ENCODE measurements around the gene ANKRD33. TPM values are rescaled to one million over a fixed set of nuclear protein-coding genes. Genes with fewer than 3 reads are reported as not detected.

The ANKRD33 gene
- total RNA-seq, 1 experiment from 2014 or later, result not detected

DNA sequence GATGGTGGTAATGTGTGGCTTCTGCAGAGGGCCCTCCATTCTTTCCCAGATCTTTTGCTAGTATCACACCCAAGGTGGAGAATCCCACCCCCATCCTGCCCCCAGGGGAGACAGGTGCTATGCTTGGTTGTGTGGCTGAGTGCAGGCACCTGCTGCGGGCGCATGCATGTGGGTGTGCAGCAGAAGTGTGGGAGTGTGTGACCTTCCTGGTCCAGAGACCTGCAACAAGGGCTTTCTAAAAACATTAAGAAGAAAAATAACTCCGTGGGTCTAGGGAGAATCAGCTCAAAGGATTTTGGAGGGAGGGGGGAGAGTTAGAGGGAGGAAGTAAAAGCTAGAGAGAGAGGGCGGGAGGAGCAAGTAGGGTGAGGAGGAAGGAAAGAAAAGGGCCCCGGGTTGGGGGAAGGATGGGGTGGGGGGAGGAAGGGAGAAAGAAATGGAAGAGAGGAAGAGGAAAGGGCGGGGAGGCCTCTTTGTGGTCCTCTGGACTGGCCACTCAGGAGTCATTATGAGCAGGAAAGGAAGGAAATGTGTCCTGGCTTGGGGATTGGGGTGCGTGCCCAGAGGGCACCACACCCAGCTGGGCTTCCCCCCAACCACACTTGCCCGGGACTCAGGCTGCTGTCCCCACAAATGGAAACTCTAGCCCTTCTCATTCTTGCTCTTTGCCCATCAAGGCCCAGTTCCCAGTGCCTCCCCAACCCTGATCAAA lies 36.3 kb upstream of the ANKRD33 start:
- Mint-ChIP-seq H3K9me3 (ENCODE audit: unreplicated experiment) (no peaks in the 10 kb centered on the region), H3K4me1 (ENCODE audit: insufficient read depth, unreplicated experiment) (no peaks in the 10 kb centered on the region), H3K36me3 (ENCODE audit: insufficient read depth, unreplicated experiment) (no peaks in the 10 kb centered on the region), H3K27ac (ENCODE audit: low read depth, unreplicated experiment) (no peak overlapping the region), H3K27me3 (ENCODE audit: insufficient read depth, unreplicated experiment) (peaks cover 53% of the 10 kb centered on the region), H3K4me3 (ENCODE audit: unreplicated experiment) (no peak overlapping the region)
- CTCF ChIA-PET, result interaction anchor here (2.4 kb wide), 1 partner anchor 23 kb away, joined by 7 read pairs; no protein-coding TSS in a partner anchor
- BruUV-seq (replicated peaks), result no TSS peak
- intact Hi-C loops (cut with micrococcal nuclease), result no loop called here
- POLR2A ChIA-PET, result no interaction called here
- TF ChIP-seq, protein P1, sequence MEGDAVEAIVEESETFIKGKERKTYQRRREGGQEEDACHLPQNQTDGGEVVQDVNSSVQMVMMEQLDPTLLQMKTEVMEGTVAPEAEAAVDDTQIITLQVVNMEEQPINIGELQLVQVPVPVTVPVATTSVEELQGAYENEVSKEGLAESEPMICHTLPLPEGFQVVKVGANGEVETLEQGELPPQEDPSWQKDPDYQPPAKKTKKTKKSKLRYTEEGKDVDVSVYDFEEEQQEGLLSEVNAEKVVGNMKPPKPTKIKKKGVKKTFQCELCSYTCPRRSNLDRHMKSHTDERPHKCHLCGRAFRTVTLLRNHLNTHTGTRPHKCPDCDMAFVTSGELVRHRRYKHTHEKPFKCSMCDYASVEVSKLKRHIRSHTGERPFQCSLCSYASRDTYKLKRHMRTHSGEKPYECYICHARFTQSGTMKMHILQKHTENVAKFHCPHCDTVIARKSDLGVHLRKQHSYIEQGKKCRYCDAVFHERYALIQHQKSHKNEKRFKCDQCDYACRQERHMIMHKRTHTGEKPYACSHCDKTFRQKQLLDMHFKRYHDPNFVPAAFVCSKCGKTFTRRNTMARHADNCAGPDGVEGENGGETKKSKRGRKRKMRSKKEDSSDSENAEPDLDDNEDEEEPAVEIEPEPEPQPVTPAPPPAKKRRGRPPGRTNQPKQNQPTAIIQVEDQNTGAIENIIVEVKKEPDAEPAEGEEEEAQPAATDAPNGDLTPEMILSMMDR (IDR thresholded peaks at IDR 0.05; ENCODE audit: unreplicated experiment), result no peak
- no peak for DNase-seq (ENCODE audit: unreplicated experiment)

DNA sequence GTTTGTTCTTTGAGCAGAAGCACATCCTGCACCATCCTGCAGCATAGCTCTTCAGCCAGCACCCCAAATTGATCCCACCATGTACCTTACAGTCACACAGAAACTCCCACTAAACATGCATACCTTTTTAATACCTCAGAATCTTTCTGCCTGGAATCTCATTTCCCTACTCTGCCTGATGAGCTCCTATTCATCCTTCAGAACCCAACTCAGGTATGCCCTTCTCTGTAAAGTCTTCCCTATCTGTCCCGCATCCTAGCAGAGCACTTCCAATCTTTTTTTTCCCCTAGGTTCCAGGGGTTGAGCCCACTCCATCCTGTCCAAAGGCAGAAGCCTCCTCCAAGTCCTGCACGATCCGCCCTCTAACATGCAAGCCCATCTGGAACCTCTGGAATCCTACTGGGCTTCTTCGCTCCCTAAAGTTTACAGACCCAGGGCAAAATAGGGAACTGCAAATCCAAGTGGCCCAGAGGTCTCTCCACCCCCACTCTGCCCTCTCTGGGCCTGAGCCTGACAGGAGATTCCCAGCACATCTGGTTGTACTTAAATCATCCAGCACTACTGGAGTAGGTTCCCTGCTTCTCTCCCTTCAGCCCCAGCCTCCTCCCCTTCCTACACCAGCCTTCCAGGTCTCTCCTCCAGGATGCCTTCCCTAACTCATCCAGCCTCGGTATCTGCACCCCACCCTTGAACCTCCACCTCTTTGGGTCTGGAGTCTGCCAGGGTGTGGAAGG lies 35.3 kb upstream of the ANKRD33 start:
- Mint-ChIP-seq H3K4me3 (ENCODE audit: unreplicated experiment) (no peak overlapping the region), H3K27me3 (ENCODE audit: insufficient read depth, unreplicated experiment) (peaks cover 61% of the 10 kb centered on the region), H3K36me3 (ENCODE audit: insufficient read depth, unreplicated experiment) (no peaks in the 10 kb centered on the region), H3K4me1 (ENCODE audit: insufficient read depth, unreplicated experiment) (no peaks in the 10 kb centered on the region), H3K27ac (ENCODE audit: low read depth, unreplicated experiment) (no peak overlapping the region), H3K9me3 (ENCODE audit: unreplicated experiment) (no peaks in the 10 kb centered on the region)
- DNase-seq (ENCODE audit: unreplicated experiment), result no peak
- intact Hi-C loops (cut with micrococcal nuclease), result no loop called here
- CTCF ChIA-PET, result interaction anchor here (2.4 kb wide), 1 partner anchor 22 kb away, joined by 7 read pairs; no protein-coding TSS in a partner anchor
- no TSS peak for BruUV-seq (replicated peaks)
- POLR2A ChIA-PET, result no interaction called here
- TF ChIP-seq, protein P1 (IDR thresholded peaks at IDR 0.05; ENCODE audit: unreplicated experiment), result no peak

DNA sequence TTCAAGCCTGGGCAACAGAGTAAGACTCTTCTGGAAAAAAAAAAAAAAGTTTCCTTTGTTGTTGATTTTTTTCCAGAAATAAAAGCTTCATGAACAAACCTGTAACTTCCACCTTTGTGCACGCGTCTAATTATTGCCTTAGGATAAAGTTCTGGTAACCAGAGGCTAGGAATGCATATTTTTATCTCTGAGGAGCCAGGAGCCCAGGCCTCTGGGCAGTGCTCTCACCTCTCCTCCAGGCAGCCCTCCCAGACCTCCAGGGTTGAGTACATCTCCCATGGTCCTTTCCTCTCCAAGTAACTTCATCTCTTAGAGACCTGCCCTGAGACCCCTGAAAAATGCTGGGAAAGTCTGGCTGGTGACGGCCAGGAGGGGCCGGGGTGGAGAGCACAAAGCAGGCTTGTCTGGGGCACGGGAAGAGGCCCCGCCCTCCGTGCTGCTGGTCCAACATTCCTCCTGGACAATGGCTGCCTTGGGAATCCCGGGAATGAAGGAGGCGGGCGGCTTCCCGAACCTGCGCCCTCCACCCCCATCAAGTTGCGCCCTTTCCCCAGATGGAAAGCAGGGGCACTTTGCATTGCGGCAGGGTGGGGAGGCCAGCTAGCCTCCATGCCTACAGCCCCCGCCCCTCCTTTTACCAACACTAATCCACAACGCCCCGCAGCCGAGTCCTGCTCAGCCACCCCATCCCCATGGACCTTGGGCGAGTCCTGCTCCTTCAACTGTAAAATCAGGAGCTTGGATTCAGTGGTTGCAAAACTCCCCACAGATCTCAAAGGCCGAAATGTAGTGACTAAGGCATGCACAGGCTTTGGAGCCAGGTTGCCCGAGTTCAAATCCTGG lies 32.1 kb upstream of the ANKRD33 start:
- Mint-ChIP-seq H3K27ac (ENCODE audit: low read depth, unreplicated experiment) (no peak overlapping the region), H3K27me3 (ENCODE audit: insufficient read depth, unreplicated experiment) (peaks cover 54% of the 10 kb centered on the region), H3K36me3 (ENCODE audit: insufficient read depth, unreplicated experiment) (no peaks in the 10 kb centered on the region), H3K4me3 (ENCODE audit: unreplicated experiment) (no peak overlapping the region), H3K4me1 (ENCODE audit: insufficient read depth, unreplicated experiment) (no peaks in the 10 kb centered on the region), H3K9me3 (ENCODE audit: unreplicated experiment) (no peaks in the 10 kb centered on the region)
- DNase-seq (ENCODE audit: unreplicated experiment), result no peak
- intact Hi-C loops (cut with micrococcal nuclease), result no loop called here
- POLR2A ChIA-PET, result no interaction called here
- TF ChIP-seq, protein P1 (IDR thresholded peaks at IDR 0.05; ENCODE audit: unreplicated experiment), result no peak
- CTCF ChIA-PET, result interaction anchor here (0.6 to 1.6 kb wide), 3 partner anchors 21 to 545 kb away, joined by 3 to 4 read pairs (median 3); no protein-coding TSS in a partner anchor
- no TSS peak for BruUV-seq (replicated peaks)

DNA sequence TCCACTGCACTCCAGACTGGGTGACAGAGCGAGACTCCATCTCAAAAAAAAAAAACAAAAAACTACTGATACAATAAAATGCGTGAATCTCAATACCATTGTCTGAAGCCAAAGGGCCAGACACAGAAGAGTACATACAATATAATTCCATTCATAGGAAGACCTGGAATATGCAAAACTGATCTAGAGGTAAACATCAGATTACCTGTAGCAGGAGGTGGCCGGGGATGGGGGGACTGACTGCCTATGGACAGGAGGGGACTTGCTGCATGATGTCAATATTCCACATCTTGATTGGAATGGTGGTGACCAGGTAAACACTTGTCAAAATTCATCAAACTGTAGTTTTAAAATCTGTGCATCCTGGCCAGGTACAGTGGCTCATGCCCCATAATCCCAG lies 26.9 kb upstream of the ANKRD33 start:
- no peak for DNase-seq (ENCODE audit: unreplicated experiment)
- ChIA-PET CTCF (interaction anchor here (1.1 to 1.5 kb wide), 2 partner anchors 14 to 439 kb away, joined by 3 to 6 read pairs; no protein-coding TSS in a partner anchor), POLR2A (interaction anchor here (0.6 kb wide), 1 partner anchor 13 kb away, joined by 3 read pairs; no protein-coding TSS in a partner anchor)
- Mint-ChIP-seq H3K9me3 (ENCODE audit: unreplicated experiment) (no peaks in the 10 kb centered on the region), H3K36me3 (ENCODE audit: insufficient read depth, unreplicated experiment) (no peaks in the 10 kb centered on the region), H3K4me1 (ENCODE audit: insufficient read depth, unreplicated experiment) (no peaks in the 10 kb centered on the region), H3K4me3 (ENCODE audit: unreplicated experiment) (no peak overlapping the region), H3K27me3 (ENCODE audit: insufficient read depth, unreplicated experiment) (peaks cover 18% of the 10 kb centered on the region), H3K27ac (ENCODE audit: low read depth, unreplicated experiment) (no peak overlapping the region)
- TF ChIP-seq, protein P1 (IDR thresholded peaks at IDR 0.05; ENCODE audit: unreplicated experiment), result no peak
- no TSS peak for BruUV-seq (replicated peaks)
- intact Hi-C loops (cut with micrococcal nuclease), result no loop called here
